RWPE2 (cell line): ENCODE results near the gene EHBP1L1.
A peak's percentile ranks its signal among the peaks of the same experiment; 100 is the strongest.

ENCODE experiments used
- ATAC-seq: fragments of 200-7000 bp; cut with Tn5 transposase; 3 replicates; pipeline ENCODE4 v1.9.1; 2021; ENCODE audit warnings: low read depth
- DNase-seq: peaks from one replicate; pipeline ENCODE4 v3.0.0-alpha.2; 2020; ENCODE audit warnings: low spot score
- H3K27ac ChIP-seq: fragments of 450-650 bp; 2 replicates; pipeline ENCODE4 v1.5.1; 2017; ENCODE audit warnings: mild to moderate bottlenecking; ENCODE audit not compliant: poor library complexity, severe bottlenecking
- H3K27me3 ChIP-seq: fragments of 250-450 bp; sonication (Bioruptor Pico); 2 replicates; pipeline ENCODE4 v1.5.1; 2021; ENCODE audit warnings: mild to moderate bottlenecking, moderate library complexity; ENCODE audit not compliant: insufficient read depth, poor library complexity, severe bottlenecking
- H3K36me3 ChIP-seq: fragments of 250-450 bp; sonication (Bioruptor Pico); 2 replicates; pipeline ENCODE4 v1.5.1; 2020; ENCODE audit warnings: low read depth, mild to moderate bottlenecking, moderate library complexity
- H3K4me1 ChIP-seq: fragments of 250-450 bp; sonication (Bioruptor Pico); 2 replicates; pipeline ENCODE4 v1.5.1; 2021; ENCODE audit warnings: mild to moderate bottlenecking, moderate library complexity; ENCODE audit not compliant: insufficient read depth, poor library complexity, severe bottlenecking
- H3K4me3 ChIP-seq: fragments of 250-450 bp; sonication (Bioruptor Pico); 2 replicates; pipeline ENCODE4 v1.5.1; 2021; ENCODE audit warnings: mild to moderate bottlenecking, moderate library complexity; ENCODE audit not compliant: severe bottlenecking
- H3K9me3 ChIP-seq: fragments of 250-450 bp; sonication (Bioruptor Pico); 2 replicates; pipeline ENCODE4 v1.5.1; 2021; ENCODE audit warnings: mild to moderate bottlenecking, moderate library complexity; ENCODE audit not compliant: severe bottlenecking
- CTCF ChIP-seq: fragments of 450-650 bp; IDR thresholded peaks from one replicate; pipeline ENCODE4 v1.5.1; 2017; ENCODE audit warnings: mild to moderate bottlenecking, moderate library complexity; ENCODE audit not compliant: poor library complexity, severe bottlenecking

Gene EHBP1L1

GRCh38 chr11:65578134-65578533 is 2.3 kb downstream of the EHBP1L1 start:
- DNase-seq, result no peak
- no peak for ATAC-seq
- no peak for TF ChIP-seq CTCF
- Histone ChIP-seq H3K36me3 (peaks cover 39% of the 10 kb centered on the region), H3K27me3 (no peaks in the 10 kb centered on the region), H3K27ac (peak overlapping the region; percentile 86), H3K4me3 (no peak overlapping the region), H3K4me1 (peaks cover 14% of the 10 kb centered on the region), H3K9me3 (no peaks in the 10 kb centered on the region)

DNA sequence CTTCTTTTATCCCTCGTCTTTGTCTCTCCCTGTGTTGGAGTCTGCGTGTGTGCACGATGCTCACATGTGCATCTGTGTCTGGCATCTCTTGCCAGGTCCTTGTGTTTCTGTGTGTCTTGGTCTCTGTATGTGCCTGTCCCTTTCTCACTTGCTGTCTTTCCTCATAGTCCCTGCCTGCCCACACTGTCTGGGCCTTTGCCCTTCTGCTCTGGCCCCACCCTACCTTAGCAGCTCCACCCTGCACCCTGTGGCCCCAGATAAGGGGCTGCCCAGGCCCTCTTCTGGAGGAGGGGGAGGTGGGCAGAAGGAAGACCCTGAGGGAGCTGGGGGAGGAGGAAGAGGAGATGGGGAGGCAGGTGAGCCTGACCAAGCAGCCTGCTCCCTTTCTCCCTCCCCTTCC is 2.8 kb downstream of the EHBP1L1 start:
- H3K36me3 ChIP-seq, result peaks cover 36% of the 10 kb centered on the region
- no peaks in the 10 kb centered on the region for H3K27me3 ChIP-seq
- no peak for TF ChIP-seq CTCF
- peaks cover 9% of the 10 kb centered on the region for H3K4me1 ChIP-seq
- no peak overlapping the region for H3K27ac ChIP-seq
- no peak overlapping the region for H3K4me3 ChIP-seq
- H3K9me3 ChIP-seq, result no peaks in the 10 kb centered on the region
- no peak for DNase-seq
- no peak for ATAC-seq

DNA sequence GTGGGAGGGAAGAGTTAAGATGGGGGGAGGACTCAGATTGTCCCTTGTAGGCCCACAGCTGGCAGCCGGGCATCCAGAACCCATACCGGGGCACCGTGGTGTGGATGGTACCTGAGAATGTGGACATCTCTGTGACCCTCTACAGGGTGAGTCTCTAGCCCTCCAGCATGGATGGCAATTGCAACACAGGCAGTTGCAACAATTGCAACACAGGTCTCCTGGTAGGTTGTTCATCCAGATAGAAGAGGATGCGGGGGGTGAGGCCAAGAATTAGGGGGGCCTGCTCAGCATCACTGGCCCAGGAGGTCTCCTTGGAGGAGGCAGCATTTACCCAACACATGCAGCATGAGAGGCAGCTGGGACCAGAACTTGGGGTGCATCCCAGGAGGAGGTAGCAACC is 3.4 kb downstream of the EHBP1L1 start:
- no peaks in the 10 kb centered on the region for H3K9me3 ChIP-seq
- ATAC-seq (no peak), DNase-seq (no peak)
- H3K4me3 ChIP-seq, result no peak overlapping the region
- H3K27ac ChIP-seq, result no peak overlapping the region
- TF ChIP-seq CTCF, result no peak
- H3K36me3 ChIP-seq, result peaks cover 38% of the 10 kb centered on the region
- peaks cover 6% of the 10 kb centered on the region for H3K4me1 ChIP-seq
- no peaks in the 10 kb centered on the region for H3K27me3 ChIP-seq

DNA sequence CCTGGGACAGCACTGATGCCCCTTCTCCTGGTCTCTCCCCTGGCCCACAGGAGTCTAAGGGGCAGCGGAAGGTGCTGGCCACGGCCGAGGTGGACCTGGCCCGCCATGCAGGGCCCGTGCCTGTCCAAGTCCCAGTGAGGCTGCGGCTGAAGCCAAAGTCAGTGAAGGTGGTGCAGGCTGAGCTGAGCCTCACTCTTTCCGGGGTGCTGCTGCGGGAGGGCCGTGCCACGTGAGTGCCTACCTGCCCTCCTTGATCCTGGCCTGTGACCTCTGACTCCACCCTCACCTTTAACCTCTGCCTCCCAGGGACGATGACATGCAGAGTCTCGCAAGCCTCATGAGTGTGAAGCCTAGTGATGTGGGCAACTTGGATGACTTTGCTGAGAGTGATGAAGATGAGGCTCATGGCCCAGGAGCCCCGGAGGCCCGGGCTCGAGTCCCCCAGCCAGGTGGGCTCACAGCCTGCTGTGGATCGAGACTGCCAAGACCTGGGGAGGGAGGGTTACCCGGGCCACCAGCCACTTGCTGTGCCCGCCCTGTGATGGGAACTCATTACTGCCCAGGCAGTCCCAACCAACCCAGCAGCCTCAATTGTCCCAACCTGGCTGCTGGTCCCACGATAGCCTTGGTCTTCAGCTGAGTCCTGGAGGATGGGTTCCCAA is 4.3 kb downstream of the EHBP1L1 start:
- no peak overlapping the region for H3K27ac ChIP-seq

More for the DNA sequence above, 4.3 kb downstream of the EHBP1L1 start:
- no peak overlapping the region for H3K4me3 ChIP-seq
- peaks cover 44% of the 10 kb centered on the region for H3K36me3 ChIP-seq
- ATAC-seq, result no peak
- no peak for TF ChIP-seq CTCF
- DNase-seq, result peak; percentile 60
- H3K9me3 ChIP-seq, result no peaks in the 10 kb centered on the region
- peaks cover 6% of the 10 kb centered on the region for H3K4me1 ChIP-seq
- H3K27me3 ChIP-seq, result no peaks in the 10 kb centered on the region
